GM18499 (cell line): ENCODE measurements around the gene FAAP20.

Experiments
- ATAC-seq: cut with Tn5 transposase; IDR thresholded peaks from one replicate; pipeline ENCODE4 v1.9.1; 2021; ENCODE audit warnings: moderate number of reproducible peaks; ENCODE audit not compliant: insufficient read depth, unreplicated experiment

FAAP20 gene

GRCh38 chr1:2197707-2198165 lies 3.2 kb upstream of the FAAP20 start:
- ATAC-seq = no peak

- no peak for ATAC-seq
These were observed 2.5 kb upstream of the FAAP20 start for GRCh38 chr1:2196901-2197638.

GRCh38 chr1:2195785-2196184 lies 1.2 kb upstream of the FAAP20 start:
- no peak for ATAC-seq

- ATAC-seq = no peak
These were observed 514 bp upstream of the FAAP20 start for GRCh38 chr1:2194898-2195673.

- no peak for ATAC-seq
These were observed 874 bp downstream of the FAAP20 start for GRCh38 chr1:2193514-2194281.

GRCh38 chr1:2192031-2192995 lies 2.3 kb downstream of the FAAP20 start:
- no peak for ATAC-seq

GRCh38 chr1:2190491-2190976 lies 4.0 kb downstream of the FAAP20 start:
- no peak for ATAC-seq

- ATAC-seq = no peak
These were observed 4.8 kb downstream of the FAAP20 start for GRCh38 chr1:2189459-2190425.

GRCh38 chr1:2188336-2188735 lies 6.2 kb downstream of the FAAP20 start:
- ATAC-seq = no peak

- ATAC-seq = no peak
These were observed 7.0 kb downstream of the FAAP20 start for GRCh38 chr1:2187619-2188018.

GRCh38 chr1:2186901-2187300 lies 7.7 kb downstream of the FAAP20 start:
- ATAC-seq = no peak

GRCh38 chr1:2185880-2186855 lies 8.4 kb downstream of the FAAP20 start:
- ATAC-seq = no peak

GRCh38 chr1:2184934-2185333 lies 9.6 kb downstream of the FAAP20 start:
- no peak for ATAC-seq

- no peak for ATAC-seq
These were observed 10.0 kb downstream of the FAAP20 start for GRCh38 chr1:2184531-2184930.

- ATAC-seq = no peak
These were observed 10.6 kb downstream of the FAAP20 start for GRCh38 chr1:2183937-2184334.

GRCh38 chr1:2182376-2182775 lies 12.2 kb downstream of the FAAP20 start:
- ATAC-seq = no peak

GRCh38 chr1:2181752-2182151 lies 12.8 kb downstream of the FAAP20 start:
- no peak for ATAC-seq
